ENCODE results near the gene GMEB1.

GMEB1 gene

DNA sequence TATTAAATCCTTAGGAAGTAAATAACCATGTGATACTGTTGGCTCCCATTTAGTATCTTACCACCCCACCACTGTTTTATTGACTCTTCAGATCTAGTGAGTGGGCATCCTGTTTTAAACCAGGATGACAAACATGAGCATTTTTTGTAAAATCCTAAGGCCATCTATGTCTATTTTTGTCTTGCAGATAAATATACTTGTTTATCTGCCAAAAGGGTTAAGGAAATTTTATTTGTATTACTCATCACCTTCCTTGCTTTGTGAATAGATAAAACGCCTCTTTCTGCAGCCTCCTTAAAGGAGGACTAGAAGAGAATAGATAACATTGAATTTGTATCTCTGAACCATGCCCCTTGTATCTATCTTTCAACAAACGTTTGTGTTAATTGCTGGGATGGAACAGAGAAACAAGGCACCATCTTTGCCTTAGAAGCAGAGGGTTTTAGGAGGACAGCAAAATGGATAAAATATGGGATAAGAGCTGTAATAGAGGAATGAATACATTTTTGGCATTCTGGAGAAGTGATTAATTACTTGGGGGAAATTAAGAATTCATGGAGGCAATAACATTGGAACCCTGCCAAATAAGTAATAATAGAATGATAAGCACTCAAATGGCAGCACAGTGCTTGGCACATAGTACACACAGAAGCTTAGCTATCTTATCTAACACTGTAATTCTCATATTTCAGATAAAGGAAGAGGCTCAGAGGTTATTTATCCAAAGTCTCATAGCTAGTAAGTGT is 82.9 kb downstream of the GMEB1 start:
- no peak for DNase-seq
- Histone ChIP-seq H3K9me3 (no peaks in the 10 kb centered on the region), H3K4me3 (no peak overlapping the region), H3K4me1 (peaks cover 5 to 94% (median 63%) of the 10 kb centered on the region in 4 donors), H3K27me3 (no peaks in the 10 kb centered on the region), H3K27ac (no peak overlapping the region), H3K36me3 (peaks cover 0 to 17% (median 10%) of the 10 kb centered on the region in 3 donors)
- TF ChIP-seq, protein P1, sequence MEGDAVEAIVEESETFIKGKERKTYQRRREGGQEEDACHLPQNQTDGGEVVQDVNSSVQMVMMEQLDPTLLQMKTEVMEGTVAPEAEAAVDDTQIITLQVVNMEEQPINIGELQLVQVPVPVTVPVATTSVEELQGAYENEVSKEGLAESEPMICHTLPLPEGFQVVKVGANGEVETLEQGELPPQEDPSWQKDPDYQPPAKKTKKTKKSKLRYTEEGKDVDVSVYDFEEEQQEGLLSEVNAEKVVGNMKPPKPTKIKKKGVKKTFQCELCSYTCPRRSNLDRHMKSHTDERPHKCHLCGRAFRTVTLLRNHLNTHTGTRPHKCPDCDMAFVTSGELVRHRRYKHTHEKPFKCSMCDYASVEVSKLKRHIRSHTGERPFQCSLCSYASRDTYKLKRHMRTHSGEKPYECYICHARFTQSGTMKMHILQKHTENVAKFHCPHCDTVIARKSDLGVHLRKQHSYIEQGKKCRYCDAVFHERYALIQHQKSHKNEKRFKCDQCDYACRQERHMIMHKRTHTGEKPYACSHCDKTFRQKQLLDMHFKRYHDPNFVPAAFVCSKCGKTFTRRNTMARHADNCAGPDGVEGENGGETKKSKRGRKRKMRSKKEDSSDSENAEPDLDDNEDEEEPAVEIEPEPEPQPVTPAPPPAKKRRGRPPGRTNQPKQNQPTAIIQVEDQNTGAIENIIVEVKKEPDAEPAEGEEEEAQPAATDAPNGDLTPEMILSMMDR (IDR thresholded peaks at IDR 0.05) = no peak
- intact Hi-C loops (cut with DNase I; ENCODE audit: low total_unique reads) = no loop called here

DNA sequence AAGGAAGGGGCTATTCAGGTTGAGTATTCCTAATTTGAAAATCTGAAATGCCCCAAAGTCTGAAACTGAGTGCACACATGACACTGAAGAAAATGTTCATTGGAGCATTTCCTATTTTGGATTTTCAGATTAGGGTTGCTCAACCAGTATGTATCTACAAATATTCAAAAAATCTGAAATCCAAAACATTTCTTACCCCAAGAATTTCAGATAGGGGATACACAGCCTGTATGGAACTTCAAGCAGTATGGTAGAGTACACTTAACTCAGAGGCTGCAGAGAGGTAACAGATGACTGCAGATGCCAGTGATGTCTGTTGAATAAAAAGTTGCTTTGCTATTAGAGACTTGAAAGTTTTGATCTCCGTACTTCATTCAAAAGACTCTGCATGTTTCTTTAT is 87.1 kb downstream of the GMEB1 start:
- intact Hi-C loops (cut with DNase I; ENCODE audit: low total_unique reads) = no loop called here
- Histone ChIP-seq H3K27me3 (no peaks in the 10 kb centered on the region), H3K4me1 (peaks cover 5 to 75% (median 45%) of the 10 kb centered on the region in 4 donors), H3K36me3 (peaks cover 8 to 17% (median 8%) of the 10 kb centered on the region in 3 donors), H3K9me3 (no peaks in the 10 kb centered on the region), H3K4me3 (no peak overlapping the region), H3K27ac (peak overlapping the region in 1 of 2 donors; percentile 11)
- TF ChIP-seq, protein P1 (IDR thresholded peaks at IDR 0.05) = no peak
- DNase-seq = no peak

DNA sequence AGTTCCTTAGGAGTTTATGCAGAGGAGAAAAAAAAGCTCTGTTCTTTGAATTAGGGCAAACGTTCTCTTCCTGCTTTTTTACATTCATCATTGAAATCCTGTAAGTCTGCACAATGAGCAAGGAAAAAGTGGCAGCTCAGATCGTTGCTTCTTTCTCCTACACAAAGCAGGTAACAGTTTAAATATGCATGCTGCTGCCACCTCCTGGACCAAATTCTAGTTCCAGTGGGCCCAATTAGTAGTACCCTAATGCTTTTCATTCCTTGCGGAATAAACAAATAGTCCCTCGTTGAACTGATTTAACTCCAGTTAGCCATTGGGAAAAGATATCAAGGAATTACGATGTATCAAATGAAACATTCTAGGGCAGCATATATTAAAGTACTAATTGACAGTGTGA is 88.3 kb downstream of the GMEB1 start:
- peaks cover 10 to 26% (median 16%) of the 10 kb centered on the region in 3 donors for H3K36me3 ChIP-seq
- no peak for DNase-seq
- H3K27ac ChIP-seq = no peak overlapping the region
- H3K9me3 ChIP-seq = no peaks in the 10 kb centered on the region
- H3K27me3 ChIP-seq = no peaks in the 10 kb centered on the region
- intact Hi-C loops (cut with DNase I; ENCODE audit: low total_unique reads) = no loop called here
- no peak overlapping the region for H3K4me3 ChIP-seq
- peaks cover 5 to 64% (median 34%) of the 10 kb centered on the region in 4 donors for H3K4me1 ChIP-seq
- TF ChIP-seq, protein P1 (IDR thresholded peaks at IDR 0.05) = no peak

DNA sequence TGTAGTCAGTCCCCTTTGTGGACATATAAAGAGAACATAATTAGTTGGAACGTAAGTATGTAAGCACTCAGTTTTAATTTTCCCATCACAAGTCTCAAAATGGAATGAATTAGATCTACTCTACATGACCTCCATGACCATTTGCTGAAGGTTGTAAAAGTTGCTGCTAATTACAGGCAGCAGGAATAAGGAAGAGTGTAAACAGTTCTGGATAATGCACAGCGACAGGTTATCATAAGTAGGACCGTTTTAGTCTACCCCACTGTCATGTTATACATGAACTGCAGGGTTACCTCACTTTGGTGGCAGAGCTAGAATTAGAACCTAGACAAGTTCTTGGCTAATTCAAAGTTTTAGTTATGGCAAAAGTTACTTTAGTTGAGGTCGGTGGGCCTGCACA is 89.8 kb downstream of the GMEB1 start:
- DNase-seq = no peak
- TF ChIP-seq, protein P1 (IDR thresholded peaks at IDR 0.05) = no peak
- H3K4me1 ChIP-seq = peaks cover 5 to 50% (median 26%) of the 10 kb centered on the region in 4 donors
- no peaks in the 10 kb centered on the region for H3K27me3 ChIP-seq
- no peaks in the 10 kb centered on the region for H3K9me3 ChIP-seq
- intact Hi-C loops (cut with DNase I; ENCODE audit: low total_unique reads) = no loop called here
- peaks cover 10 to 26% (median 16%) of the 10 kb centered on the region in 3 donors for H3K36me3 ChIP-seq
- H3K4me3 ChIP-seq = no peak overlapping the region
- no peak overlapping the region for H3K27ac ChIP-seq

DNA sequence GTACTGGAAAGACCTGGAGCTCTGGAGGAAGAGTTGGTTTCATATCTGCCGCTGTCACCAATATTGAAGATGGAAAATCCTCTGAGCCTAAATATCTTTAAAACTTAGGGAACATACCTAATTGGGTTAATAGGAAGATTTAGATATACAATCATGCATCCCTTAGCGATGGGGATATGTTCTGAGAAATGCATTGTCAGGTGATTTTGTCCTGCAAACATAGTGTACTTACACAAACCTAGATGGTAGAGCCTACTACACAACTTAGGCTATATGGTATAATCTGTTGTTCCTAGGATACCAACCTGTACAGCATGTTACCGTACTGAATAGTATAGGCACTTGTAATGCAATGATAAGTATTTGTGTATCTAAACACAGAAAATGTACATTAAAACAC is 90.7 kb downstream of the GMEB1 start:
- Histone ChIP-seq H3K4me1 (peaks cover 5 to 41% (median 19%) of the 10 kb centered on the region in 4 donors), H3K27ac (no peak overlapping the region), H3K27me3 (no peaks in the 10 kb centered on the region), H3K36me3 (peaks cover 10 to 26% (median 16%) of the 10 kb centered on the region in 3 donors), H3K4me3 (no peak overlapping the region), H3K9me3 (no peaks in the 10 kb centered on the region)
- intact Hi-C loops (cut with DNase I; ENCODE audit: low total_unique reads) = no loop called here
- no peak for DNase-seq
- TF ChIP-seq, protein P1 (IDR thresholded peaks at IDR 0.05) = no peak
